HG03457 (cell line): ENCODE results near the gene RAD51D.
"Not testable (repeated sequence)": the region's sequence is repeated elsewhere in the genome, so short reads cannot be mapped to it uniquely, and the experiment has no call there.

Experiments
- ATAC-seq: cut with Tn5 transposase; IDR thresholded peaks from one replicate; pipeline ENCODE4 v1.9.1; 2021; ENCODE audit warnings: moderate number of reproducible peaks; ENCODE audit not compliant: unreplicated experiment

Gene RAD51D

DNA sequence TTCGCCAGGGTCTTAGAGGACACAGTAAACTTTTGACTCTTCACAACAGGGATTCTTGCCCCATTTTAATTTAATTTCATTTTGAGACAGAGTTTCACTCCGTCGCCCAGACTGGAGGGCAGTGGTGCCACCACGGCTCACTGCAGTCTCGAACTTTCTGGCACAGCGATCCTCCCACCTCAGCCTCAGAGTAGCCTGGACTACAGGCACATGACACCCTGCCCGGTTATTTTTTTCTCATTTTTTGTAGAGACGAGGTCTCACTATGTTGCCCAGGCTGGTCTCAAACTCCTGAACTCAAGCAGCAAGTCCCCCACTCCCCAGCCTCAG lies 22.8 kb upstream of the RAD51D start:
- ATAC-seq = no peak

DNA sequence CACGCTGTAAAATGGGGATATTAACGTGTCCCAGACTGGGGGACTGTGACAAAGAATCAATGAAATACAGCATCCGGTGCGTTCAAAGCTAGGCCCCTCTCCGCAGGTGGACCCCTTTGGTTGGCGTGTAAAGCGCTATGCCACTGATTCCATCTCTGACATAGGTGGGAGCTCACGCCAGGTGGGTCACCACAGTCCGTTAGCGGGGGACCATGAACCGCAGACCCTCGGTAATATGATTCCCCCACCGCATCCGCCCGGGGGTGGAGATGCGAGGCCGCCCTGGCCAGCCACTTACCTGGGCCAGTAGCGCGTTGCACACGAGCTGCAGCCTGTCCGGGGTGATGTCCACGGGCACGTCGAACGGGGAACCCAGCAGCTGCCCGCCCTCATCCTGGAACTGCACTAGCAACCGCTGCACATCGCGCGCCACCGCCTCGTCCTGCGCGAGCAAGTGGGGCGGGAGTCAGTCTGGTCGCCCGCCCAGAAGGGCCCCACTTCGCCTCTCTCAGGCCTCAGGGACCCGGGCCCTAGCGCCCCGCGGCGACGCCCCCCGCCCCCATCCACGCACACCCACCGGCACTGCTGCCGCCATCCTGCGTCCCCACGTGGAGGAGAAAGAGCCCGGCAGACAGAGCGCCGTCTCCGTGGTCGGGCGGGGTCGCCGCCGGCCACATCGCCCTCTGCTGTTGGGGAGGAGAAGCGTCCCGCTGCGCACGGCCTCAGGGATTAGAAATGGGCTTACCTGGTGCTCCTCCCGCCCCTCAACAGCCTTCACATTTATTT lies 22.2 kb upstream of the RAD51D start, which contains the start of gene NLE1:
TSS of gene NLE1 (minus strand) at position 623 of the 786 bp plus-strand sequence. CDS start at position 595, 28 bp downstream.
- ATAC-seq = no peak

DNA sequence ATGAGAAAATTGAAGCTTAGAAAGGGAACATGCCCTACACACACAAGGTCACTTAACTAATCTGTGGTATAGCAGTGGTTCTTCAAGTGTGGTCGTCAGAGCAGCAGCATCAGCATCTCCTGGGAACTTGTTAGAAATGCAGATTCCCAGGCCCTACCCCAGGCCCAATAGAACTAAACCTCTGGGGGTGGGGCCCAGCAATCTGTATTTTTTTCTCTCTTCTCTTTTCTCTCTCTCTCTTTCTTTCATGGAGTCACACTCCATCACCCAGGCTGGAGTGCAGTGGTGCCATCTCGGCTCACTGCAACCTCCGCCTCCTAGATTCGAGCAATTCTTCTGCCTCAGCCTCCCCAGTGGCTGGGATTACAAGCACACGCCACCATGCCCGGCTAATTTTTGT lies 18.6 kb upstream of the RAD51D start:
- no peak for ATAC-seq

DNA sequence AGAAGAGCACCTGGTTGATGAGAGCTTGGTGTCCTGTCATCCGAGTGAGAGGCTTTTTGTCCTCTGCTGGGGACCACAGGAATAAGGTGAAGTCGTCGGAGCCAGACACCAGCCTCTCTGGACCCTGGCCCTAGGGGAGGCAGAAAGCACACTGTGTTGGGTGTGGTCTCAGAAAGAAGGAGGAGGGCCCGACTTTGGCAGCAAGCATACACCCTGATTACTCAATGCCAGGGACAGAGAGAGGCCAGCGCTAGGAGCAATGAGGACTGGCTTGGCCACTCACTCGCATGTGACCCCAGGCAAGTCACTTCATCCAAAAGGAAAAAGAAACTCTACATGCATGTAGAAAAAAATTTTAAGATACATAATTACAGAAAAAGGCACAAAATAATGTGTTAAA lies 15.7 kb upstream of the RAD51D start:
- no peak for ATAC-seq

DNA sequence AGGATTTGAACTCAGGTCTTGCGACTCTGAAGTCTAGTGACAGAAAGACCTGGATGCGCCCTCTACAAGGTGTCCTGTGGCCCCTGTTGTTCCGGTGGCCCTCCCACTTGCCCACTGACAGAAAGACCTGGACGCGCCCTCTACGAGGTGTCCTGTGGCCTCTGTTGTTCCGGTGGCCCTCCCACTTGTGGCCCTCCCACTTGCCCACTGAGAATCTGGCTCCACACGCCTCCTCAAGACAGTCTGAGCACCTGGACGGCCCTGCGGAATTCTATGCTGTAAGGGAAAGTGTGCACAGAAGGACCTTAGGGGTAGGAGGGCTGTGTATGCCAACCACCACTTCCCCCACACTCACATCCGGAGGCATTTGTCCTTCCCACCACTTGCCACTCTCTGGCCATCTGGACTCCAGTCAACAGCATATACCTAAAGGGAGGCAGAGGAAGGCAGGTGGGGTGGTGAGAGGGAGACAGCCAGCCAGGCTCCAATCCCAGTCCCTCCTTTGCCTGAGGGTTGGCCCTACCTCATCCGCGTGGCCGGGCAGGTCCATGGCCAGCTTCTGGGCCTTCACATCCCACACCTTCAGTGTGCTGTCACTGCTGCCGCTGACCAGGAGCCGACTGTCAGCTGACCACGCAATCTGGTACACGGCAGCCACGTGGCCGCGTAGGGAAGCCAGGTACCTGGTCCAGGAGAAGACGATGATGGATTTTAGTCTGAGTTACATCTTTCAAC lies 13.3 kb upstream of the RAD51D start:
- ATAC-seq = no peak

DNA sequence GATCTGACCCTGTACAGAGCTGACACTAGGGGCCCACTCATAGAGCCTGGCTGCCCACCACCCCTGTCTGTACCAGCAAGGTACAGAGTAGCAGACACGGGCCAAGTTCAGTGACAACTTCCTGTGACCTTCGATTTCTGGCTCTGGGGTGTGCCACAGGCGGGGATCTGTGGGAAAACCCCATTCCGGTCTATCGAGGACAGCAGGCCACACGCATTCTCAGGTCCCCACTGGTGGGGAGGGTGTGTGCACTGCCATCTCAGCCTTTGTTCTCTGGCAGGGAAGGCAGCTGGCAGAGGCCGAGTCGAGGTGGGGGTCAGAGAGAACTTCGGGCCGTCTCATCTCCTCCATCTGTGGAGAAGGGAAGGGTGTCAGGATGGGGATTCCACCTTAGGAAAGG lies 12.4 kb upstream of the RAD51D start:
- no peak for ATAC-seq

DNA sequence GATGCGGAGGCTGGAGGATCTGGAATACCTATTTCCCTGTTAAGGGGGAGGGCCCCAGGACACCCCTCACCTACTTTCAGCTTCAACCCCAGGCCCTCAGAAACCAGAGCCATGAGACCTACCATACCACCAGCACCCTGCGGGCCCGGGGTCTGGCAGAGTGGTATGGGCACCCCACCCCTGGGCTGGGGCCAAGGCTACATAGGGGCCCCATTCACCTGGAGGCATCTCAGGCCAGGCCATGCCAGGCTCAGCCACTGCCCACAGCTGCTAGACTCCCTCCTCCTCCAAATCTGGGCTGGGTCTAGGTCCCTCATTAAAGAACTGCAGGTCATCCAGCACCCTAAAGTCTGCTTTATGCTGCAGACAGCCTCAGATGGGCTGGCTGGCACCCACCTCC lies 10.7 kb upstream of the RAD51D start:
- ATAC-seq = no peak

DNA sequence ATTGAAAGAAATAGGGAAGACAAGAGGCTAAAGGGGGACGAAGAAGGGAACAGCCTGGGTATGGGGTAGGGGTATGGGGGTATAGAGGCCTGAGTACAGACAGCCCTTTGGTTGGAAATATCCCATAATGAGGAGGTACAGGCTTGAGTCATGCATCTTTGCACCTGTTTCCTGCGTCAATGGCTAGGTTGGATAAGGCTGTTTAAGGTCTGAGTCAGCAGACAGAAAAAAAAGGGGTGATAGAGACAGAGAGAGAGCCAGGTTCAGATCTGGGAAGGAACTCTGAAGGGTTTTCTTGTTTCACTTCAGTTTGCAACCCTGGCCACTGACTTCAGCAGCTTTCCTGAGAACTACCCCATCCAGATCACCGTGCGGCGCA lies 10.3 kb upstream of the RAD51D start:
- ATAC-seq = no peak

DNA sequence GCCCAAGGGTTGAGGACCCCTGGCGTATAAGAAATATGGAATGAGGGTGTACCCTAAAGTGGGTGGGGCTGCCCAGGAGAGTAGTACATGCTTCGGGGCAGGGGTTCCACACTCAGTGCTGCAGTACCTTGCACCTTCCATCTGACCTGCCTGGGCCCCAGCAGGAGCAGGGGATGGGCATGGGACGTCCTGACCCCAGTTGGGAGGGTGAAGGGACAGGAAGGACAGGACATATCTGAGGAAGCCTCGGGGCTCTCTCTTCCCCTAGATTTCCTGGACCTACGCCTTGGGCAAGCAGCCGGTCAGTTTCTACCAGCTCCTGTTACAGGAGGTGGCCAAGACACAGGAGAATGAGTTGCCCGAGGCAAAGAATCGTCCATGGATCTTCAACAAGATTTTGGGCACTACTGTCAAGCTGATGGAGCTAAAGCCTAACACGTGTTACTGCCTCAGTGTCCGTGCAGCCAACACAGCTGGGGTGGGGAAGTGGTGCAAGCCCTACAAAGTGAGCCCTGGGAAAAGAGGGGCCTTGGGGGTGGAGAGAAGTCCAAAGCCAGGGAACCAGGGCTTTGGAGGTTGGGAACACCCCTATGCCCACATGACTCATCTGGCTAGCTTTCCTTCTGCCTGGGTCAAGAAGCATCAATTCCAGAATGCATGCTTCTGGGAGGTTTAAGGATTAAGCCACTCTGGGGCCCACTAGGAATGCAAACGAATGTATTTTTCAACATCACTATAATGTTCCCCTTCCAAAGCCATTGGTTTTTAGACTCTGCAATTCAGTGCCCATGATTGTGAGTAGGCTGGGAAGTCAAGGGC lies 9.7 kb upstream of the RAD51D start:
- no peak for ATAC-seq

DNA sequence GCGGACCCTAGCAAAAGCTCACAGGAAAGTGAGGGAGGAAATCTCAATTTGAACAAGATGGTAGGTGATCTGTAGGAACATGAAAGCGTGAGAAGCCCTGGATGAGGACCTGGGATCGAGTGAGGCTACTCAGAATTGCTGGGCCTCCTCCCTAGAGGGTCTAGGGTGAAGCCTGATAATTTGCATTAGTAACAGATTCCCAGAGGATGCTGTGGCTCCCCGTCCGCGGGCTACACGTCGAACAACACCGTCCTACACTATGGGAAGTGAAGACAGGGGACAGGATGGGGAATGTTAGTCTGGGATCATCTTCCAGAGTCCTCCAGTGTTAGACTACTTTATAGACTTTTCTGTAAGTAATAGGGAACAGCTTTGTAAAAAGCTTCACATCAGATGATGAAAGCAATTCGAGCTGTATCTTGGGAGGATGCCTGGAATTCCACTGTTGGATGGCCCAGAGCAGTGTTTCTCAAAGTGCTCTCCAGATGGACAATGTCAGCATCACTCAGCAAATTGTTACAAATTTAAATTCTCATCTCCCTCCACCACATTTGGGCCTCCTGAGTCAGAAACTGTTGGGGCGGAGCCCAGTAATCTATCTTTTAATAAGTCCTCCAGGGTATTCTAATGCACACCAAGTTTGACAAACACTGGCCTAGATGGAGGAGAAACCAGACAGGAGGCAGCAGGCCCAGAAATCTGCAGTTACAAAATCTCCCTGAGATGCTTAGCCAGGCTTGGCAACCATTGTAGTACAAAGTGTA lies 8.3 kb upstream of the RAD51D start:
- no peak for ATAC-seq

DNA sequence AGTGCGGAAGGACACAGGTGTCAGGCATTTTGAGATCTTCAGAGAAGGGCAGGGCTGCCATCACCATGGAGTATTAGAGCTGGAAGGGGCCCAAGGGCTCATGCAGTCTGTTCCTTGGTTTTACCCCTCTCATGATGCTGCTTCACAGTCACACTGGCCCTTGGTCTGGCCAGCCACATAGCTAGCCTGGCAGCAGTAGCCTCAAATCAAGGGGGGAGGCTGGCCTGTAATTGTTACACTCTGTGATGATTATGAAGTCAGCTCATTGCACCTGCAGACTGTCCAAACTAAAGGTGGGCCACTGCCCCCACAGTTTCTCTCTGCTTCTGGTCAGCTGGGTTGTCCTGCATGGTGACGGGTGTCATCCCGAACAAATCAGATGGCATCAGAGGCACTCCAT lies 1.7 kb upstream of the RAD51D start, which contains the start of gene FNDC8:
TSS of gene FNDC8 (plus strand) at position 301 of the 400 bp plus-strand sequence. CDS start at position 380, 79 bp downstream.
- ATAC-seq = no peak

DNA sequence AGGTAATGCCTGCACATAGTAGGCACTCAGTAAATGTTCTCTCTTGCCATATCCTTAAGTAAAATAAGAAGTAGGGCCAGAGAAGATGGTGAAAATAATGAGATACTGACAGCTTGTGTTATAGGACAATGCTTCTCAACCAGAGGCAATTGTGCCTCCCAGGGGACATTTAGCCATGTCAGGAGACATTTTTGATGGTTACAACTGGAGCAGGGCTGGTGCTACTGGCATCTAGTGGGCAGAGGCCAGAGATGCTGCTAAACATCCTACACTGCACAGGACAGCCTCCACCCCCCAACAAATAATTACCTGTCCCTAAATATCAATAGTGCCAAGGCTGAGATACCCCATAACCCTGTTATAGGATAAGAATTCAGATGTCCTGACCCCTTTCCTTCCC lies 1.7 kb downstream of the RAD51D start:
- no peak for ATAC-seq

DNA sequence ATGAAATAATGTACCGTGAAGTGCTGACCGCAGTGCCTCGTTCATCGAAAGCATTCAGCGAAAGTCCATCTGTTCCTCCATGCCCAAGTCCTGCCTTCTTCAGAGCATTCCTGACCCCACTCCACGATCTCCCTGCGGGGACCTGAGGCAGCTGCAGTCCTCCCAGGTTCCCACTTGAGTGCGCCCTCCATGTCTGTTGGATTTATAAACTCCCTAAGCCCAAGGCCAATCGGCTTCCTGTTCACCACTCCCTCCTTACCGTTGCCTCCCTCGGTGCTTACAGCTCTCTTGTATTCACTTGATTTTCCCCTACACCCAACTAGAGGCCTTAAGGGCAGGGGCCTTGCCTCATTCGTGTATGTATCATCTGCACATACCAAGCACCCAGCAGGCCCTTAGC lies 2.8 kb downstream of the RAD51D start:
- no peak for ATAC-seq

DNA sequence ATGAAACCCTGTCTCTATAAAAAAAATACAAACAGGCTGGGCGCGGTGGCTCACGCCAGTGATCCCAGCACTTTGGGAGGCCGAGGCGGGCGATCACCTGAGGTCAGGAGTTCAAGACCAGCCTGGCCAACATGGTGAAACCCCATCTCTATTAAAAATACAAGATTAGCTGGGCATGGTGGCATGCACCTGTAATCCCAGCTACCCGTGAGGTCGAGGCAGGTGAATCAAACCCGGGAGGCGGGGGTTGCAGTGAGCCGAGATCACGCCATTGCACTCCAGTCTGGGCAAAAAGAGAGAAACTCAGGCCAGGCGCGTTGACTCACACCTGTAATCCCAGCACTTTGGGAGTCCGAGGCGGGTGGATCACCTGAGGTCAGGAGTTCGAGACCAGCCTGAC lies 8.9 kb downstream of the RAD51D start:
- not testable (repeated sequence) for ATAC-seq

DNA sequence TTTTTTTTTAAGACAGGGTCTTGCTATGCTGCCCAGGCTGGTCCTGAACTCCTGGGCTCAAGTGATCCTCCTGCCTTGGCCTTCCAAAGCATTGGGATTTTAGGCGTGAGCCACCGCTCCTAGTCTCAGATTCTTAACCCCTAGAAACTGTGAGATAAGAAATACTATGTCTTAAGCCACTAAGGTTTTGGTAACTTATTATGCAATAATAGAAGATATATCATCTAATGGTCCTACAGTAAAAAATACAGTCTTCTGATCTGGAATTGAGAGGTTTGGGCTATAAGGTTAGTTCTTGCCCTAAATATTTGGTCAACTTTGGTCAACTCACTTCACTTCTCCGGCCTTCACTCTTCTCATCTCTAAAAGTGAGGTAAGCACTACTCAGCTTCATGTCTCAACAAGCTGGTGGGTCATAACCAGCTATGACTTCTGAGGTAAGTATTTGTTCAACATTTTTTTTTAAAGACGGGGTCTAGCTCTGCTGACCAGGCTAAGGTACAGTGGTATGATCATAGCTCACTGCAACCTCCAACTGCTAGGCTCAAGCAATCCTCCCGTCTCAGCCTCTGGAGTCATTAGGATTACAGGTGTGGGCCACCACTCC lies 14.7 kb downstream of the RAD51D start:
- ATAC-seq = no peak

DNA sequence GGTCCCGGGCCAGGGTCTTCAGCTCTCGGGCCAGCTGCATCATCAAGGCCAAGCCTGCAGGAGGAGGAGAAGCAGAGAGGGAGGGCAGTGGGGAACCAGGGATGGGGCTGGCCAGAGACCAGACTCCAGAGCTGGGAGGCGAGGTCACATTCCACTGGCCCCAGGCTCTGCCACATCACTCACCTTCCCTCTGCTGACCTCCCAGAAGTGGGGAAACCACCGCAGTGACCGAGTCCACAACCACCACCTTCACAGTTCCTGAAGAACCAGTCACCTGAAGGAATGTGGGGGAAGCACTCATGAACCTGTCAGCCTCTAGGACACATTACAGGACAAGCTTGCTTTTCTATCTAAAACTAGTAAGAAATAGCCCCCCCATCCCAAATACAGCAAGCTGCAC lies 16.4 kb downstream of the RAD51D start:
- no peak for ATAC-seq

DNA sequence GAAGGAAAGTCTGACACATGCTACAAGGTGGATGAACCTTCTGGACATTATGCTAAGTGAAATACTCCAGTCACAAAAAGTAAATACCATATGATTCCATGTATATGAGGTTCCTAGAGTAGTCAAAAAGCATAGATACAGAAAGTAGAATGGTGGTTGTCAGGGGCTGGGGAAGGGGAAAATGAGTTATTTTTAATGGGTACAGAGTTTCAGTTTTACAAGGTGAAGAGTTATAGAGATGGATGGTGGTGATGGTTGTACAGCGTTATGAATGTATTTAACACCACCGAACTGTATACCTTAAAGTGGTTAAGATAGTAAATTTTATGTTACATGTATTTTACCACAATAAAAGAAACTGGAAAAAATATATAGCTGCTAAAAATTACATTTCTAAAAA lies 17.9 kb downstream of the RAD51D start:
- no peak for ATAC-seq

DNA sequence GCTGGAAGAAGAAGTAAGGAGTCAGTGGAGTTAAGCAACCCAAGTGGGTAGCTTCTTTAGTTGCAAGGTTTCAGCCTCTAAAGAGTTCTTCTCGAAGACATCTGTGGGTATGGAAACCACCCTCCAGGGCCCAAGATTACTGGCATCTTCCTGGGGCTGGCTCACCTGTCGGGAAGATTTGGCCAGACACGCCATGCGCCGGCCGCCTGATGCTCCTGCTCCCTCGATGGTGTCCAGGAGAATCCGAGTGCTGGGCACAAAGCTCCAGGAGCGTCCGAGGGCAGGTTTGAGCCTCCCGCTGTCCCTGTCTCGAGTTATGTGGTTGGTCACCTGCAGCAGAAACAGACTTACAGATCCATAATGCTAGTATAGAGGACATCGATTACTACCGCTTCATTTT lies 18.6 kb downstream of the RAD51D start:
- ATAC-seq = no peak

DNA sequence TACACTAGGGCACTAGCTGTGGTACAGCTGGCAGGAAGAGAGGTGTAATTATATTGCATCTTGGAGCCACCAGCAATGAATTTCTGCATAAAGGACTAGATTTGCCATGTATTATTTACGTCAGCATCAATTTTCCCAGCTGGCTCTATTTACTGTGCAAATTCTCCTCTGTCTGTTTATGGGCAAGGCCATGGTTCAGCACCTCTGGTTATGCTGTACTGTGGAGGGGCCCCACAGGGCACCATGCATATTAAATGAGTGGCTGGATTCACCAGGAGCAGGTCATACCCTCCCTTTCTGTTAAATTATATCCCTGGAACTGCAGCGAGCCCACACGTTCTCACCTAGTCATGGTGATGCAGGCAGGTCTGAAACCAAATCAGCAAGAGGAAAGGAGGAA lies 19.8 kb downstream of the RAD51D start:
- ATAC-seq = no peak

DNA sequence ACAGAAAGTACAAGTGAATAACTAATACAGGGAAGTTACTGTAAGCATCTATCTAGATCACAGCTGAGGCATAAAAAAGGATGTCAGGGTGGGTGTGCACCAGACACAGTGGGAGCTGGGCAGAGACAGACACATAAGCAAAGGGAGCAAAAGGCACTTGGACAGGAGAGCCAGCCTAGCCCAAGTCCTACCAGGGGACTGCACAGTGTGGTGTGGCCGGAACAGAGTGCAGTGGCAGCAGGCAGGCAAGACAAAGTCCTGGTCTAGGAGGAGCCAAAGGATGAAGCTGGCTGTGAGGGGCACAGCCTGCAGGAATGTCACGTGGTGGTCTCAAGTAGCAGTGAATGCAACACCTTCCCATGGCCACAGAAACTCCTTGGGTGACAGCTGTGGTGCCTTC lies 21.9 kb downstream of the RAD51D start:
- ATAC-seq = no peak
